HG02588 (cell line): ENCODE data around the gene CEL.
"Not testable (repeated sequence)": the region's sequence is repeated elsewhere in the genome, so short reads cannot be mapped to it uniquely, and the experiment has no call there.

Experiments
- ATAC-seq: cut with Tn5 transposase; IDR thresholded peaks from one replicate; pipeline ENCODE4 v1.9.1; 2021; ENCODE audit warnings: mild to moderate bottlenecking, moderate library complexity; ENCODE audit not compliant: unreplicated experiment

CEL gene

DNA sequence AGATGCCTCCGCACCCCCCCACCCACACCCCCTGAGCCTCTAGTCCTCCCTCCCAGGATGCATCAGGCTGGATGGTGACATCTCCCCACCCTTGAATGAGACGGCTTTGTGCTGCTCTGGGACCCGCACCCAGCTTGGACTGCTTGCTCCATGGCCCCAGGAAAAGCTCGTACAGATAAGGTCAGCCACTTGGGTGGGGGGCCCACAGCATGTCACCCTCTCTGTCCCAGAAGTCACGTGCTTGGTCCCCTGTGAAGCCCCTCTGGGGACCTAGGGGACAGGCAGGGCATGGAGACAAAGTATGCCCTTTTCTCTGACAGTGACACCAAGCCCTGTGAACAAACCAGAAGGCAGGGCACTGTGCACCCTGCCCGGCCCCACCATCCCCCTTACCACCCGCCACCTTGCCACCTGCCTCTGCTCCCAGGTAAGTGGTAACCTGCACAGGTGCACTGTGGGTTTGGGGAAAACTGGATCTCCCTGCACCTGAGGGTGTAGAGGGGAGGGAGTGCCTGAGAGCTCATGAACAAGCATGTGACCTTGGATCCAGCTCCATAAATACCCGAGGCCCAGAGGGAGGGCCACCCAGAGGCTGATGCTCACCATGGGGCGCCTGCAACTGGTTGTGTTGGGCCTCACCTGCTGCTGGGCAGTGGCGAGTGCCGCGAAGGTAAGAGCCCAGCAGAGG, 20.3 kb downstream of the CEL start:
- not testable (repeated sequence) for ATAC-seq

- ATAC-seq, result not testable (repeated sequence)
Measured at GRCh38 chr9:133083688-133084087, 21.9 kb downstream of the CEL start.

DNA sequence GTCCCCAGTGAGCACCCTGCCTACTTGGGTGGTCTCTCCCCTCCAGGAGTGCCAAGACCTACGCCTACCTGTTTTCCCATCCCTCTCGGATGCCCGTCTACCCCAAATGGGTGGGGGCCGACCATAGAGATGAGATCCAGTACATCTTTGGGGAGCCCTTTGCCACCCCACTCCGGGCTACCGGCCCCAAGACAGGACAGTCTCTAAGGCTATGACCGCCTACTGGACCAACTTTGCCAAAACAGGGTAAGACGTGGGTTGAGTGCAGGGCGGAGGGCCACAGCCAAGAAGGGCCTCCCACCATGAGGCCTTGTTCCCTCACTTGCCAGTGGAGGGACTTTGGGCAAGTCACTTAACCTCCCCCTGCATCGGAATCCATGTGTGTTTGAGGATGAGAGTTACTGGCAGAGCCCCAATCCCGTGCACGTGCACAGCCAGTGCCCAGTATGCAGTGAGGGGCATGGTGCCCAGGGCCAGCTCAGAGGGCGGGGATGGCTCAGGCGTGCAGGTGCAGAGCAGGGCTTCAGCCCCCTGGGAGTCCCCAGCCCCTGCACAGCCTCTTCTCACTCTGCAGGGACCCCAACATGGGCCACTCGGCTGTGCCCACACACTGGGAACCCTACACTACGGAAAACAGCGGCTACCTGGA, 24.6 kb downstream of the CEL start:
- not testable (repeated sequence) for ATAC-seq

GRCh38 chr9:133086894-133087293, 25.1 kb downstream of the CEL start:
- no peak for ATAC-seq

DNA sequence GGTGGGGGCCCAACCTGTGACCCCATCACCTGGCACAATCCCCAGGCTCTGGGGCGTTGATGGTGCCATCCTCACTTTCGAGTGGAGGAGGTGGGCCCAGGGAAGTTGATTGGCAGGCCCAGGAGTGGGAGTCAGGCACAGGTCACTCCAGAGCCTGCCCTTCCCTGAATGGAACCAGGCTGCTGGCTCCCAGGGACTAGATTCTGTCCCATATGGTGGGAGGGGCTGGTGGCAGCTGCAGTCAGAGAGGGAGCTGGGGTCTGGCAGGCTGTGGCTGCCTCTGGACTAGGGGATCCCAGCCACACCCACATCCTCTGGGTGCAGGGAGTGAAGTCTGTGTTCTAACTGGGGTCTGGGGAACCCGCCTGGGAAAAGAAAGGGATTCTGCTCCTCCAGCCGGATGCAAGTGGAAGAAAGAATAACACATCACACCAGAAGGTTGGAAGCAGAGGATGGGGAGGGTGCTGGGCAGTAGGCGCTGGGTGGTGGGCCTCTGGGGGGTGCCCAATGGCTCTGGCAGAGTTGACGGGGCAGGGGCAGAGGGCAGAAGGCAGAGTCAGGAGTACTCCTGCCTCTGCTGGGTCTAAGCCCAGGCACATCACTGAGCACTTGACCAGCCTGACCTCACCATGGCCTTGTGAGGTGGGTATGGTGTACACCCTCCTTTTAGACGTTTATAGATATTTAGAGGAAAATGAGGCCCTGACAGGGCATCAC, 25.8 kb downstream of the CEL start:
- no peak for ATAC-seq

DNA sequence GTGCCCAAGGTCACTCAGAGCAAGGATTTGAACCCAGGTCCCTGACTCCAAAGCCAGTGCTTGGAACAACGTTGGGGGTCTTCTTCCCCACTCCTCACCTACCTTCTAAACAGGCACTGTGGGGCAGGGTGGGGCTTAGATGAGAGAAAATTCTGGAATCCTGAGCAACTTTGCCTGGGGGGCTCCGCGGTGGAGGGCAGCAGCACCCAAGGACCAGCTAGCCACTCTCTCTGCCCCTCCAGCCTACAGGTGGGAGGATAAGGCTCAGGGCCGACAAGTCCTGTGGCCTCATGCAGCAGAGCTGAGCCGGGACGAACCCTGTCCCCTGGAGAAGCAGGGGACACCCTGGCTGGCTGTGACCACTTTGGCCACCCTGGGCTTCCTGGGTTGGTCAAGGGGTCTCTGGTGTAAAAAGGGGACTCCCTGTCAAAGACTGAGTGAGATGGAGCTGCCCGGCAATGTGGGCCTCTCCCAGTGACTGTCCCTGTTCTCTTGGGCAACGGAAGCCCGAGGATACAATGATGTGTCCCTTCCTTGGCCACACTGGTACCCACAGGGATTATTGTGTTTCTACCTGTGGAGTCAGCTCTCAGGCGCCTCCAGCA, 26.5 kb downstream of the CEL start:
- no peak for ATAC-seq

- no peak for ATAC-seq
Measured at GRCh38 chr9:133088756-133089155, 27.0 kb downstream of the CEL start.

DNA sequence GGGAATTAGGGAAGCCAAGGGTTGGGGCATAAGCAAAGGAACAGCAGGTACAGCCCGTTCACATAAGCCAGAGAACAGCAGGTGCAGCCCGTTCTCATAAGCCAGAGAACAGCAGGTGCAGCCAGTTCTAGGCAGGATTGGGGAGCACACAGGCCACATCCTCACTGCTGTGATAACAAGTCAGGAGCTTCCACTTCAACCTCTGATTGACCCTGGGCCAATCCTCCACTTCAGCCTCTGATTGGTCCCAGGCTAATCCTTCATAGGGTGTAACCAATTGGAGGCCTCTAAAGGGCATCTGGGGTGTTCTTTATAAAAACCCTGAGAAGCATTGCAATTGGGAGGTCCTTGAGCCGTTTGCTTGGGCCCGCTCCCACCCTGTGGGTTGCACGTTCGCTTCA, 27.5 kb downstream of the CEL start:
- no peak for ATAC-seq

GRCh38 chr9:133090187-133090586, 28.4 kb downstream of the CEL start:
- no peak for ATAC-seq

- no peak for ATAC-seq
Measured at GRCh38 chr9:133090752-133091385, 29.1 kb downstream of the CEL start.

GRCh38 chr9:133094351-133094750, 32.6 kb downstream of the CEL start:
- ATAC-seq, result not testable (repeated sequence)

GRCh38 chr9:133094842-133095393, 33.1 kb downstream of the CEL start:
- ATAC-seq, result no peak

DNA sequence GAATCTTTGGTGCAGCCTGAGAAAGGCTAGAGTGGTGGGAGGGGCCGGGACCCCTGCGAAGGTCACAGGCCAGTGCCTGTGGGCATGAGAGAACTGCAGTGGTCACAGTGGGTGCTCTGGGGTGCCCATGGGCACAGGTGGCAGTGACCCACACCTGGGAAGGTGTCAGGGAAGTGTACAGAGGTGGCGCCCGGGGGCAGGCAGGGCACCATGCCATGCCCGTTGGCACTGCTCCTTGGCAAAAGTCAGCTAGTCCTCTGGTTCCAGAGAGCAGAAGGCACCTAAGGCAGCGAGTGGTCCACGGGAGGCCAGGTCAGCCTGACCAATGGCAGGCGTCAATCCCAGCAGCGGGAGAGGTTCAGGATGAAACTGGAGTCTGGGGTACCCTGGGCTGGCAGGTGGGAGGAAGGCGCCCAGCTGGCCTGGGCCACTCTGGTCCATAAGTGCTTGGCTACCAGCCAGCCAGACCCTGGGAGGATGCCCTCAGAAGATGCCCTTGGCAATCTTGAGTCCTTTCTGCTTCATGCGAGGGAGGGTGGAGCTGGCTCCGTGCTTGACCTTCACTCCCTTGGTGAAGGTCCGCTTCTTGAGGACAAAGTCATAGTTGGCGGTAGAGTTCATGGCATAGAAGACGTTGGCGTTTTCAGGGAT, 36.4 kb downstream of the CEL start:
- no peak for ATAC-seq

DNA sequence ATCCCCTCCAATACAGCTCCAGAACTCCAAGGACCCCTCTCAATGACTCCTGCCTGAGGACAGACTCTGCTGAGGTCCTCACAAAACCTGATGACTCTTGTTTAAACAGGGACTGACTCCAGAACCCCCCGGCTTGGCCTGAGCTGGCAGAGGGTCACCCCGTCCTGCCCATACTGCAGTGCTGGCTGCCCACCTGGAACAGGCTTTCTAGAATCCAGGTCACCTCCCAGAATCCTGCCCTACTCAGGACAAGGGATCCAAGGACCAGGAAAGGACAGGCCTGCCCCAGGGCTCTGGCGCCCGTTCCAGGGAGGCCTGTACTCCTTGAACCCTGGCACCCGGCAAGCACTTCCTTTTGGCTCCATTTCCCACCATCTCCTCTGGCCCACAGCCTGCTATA, 37.1 kb downstream of the CEL start:
- no peak for ATAC-seq

DNA sequence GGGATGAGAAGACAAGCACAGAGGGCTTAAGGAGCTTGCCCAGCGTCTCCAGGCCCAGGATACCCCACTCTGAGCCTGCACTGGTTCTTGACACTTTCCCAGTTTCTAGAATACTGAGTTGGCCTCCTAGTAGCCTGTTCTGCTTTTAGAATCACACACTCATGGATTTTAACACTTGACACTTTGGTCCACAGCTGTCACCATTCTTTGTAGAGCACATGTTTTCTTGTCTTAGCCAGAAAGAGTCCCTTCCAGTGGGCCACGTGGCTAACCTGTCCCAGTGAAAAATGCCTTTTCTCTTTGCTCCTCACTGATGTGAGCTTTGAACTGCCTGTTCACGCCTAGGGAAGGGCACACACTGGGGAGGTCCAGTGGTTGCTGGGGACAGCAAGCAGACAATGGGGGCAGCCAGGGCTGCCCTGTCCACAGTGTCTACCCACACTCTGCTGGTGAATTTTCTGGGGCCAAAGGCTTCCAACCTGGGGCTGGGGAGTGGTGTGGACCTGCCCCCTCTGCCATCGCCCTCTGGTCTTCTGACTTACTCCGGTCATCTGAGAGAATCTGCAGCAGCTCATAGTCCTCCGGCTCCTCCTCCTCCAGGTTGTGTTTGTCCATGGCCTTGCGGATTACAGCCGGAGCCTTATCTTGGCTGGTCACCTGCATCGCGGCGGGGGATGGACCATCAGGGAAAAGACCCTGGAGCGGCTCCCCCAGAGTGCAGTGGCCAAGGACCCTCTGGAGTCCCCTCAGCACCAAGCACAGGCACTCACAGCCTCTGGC, 38.1 kb downstream of the CEL start:
- no peak for ATAC-seq

GRCh38 chr9:133100506-133101355, 39.0 kb downstream of the CEL start:
- no peak for ATAC-seq

DNA sequence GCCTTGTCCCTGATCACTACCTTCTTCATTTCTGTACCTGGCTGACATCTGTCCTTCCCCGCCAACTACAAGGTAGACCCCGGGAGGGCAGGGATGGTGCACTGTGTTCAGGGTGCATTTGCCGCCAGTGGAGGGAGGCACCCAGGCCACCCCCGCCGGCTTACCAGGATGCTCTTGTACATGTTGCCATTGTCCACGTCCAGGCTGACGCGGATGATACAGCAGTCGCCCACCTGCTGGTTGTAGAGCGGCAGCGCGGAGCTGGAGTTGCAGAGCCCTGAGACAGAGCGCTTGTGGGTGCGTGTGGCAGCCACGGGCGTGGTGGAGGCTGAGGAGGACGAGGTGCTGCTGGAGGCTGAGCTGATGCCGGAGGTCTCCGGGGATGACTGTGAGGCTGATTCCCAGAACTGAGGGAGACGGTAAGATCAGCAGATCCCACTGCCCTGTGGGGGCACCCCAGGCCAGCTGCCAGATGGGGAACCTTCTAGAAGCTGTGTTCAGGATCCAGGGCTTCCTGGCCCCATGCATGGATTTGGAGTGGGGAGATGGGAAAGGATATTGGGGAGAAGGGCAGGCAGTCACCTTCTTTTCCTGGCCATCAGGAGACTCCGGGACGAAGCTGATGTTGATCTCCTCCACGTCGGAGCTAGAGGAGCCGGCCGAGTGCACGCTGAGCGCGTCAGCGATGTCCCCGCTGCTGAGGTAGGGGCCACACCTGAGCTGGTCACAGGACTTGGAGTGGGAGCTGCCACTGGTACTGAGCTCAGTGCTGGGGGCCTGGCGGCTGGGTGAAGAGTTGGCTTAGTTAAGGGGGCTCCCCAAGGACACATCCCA, 39.8 kb downstream of the CEL start:
- no peak for ATAC-seq
